HepG2 (cell line): ENCODE results near the gene SPATA25. TPM values are rescaled to one million over a fixed set of nuclear protein-coding genes. Genes with fewer than 3 reads are reported as not detected.

ENCODE experiments used
- HCFC1 ChIP-seq: fragments of 150-350 bp; IDR thresholded peaks from 2 replicates; pipeline ENCODE4 v1.6.1; 2014; ENCODE audit warnings: low read depth, low read length
- MED13 ChIP-seq: sonication (generic); formaldehyde crosslinking; IDR thresholded peaks from 2 replicates; pipeline ENCODE4 v1.5.0; 2020; ENCODE audit warnings: missing genetic modification reagents
- NCOA5 ChIP-seq: sonication (generic); formaldehyde crosslinking; IDR thresholded peaks from 2 replicates; pipeline ENCODE4 v1.4.0; 2020; ENCODE audit warnings: missing genetic modification reagents
- NFIB ChIP-seq: sonication (generic); formaldehyde crosslinking; IDR thresholded peaks from 2 replicates; pipeline ENCODE4 v1.9.0; 2021; ENCODE audit warnings: missing genetic modification reagents, mild to moderate bottlenecking, borderline replicate concordance
- ZBTB7A ChIP-seq: sonication (generic); formaldehyde crosslinking; IDR thresholded peaks from 2 replicates; pipeline ENCODE4 v1.8.0; 2022; ENCODE audit warnings: mild to moderate bottlenecking, missing genetic modification reagents
- ZC3H13 ChIP-seq: sonication (generic); formaldehyde crosslinking; IDR thresholded peaks from 2 replicates; pipeline ENCODE4 v1.8.1; 2023; ENCODE audit warnings: mild to moderate bottlenecking, missing genetic modification reagents, moderate library complexity
- ZNF234 ChIP-seq: sonication (generic); formaldehyde crosslinking; conservative IDR thresholded peaks from 2 replicates; pipeline ENCODE4 v1.5.1; 2020; ENCODE audit warnings: mild to moderate bottlenecking, missing genetic modification reagents
- ZNF256 ChIP-seq: sonication (generic); formaldehyde crosslinking; conservative IDR thresholded peaks from 2 replicates; pipeline ENCODE4 v1.4.0; 2020; ENCODE audit warnings: missing genetic modification reagents
- ZNF703 ChIP-seq: sonication (generic); formaldehyde crosslinking; IDR thresholded peaks from 2 replicates; pipeline ENCODE4 v1.5.1; 2020; ENCODE audit warnings: missing genetic modification reagents, mild to moderate bottlenecking, moderate library complexity, borderline replicate concordance
- ZNF775 ChIP-seq: sonication (generic); formaldehyde crosslinking; IDR thresholded peaks from 2 replicates; pipeline ENCODE4 v1.4.0; 2020; ENCODE audit warnings: missing genetic modification reagents, mild to moderate bottlenecking, moderate library complexity, borderline replicate concordance
- polyA plus RNA-seq, 8 experiments: library from polyadenylated mRNA; depleted of rRNA in 3 of 8; stranded (reverse) in 7 of 8; unstranded in 1 of 8; fragments of >200 nt; fragmentation: Illumina TruSeq in 4 of 8; extraction: Trizol in 4 of 8; gene quantifications; 2 replicates each; pipeline versions ENCODE4 v1.2.1 to v1.2.3, GENCODE V29; 2011 to 2016; ENCODE audit warnings: low read depth in 4 of 8, missing spikeins in 1 of 8, mixed read lengths in 1 of 8; ENCODE audit not compliant: insufficient read depth in 1 of 8
- total RNA-seq, 5 experiments: library from RNA; depleted of rRNA; stranded (reverse); fragments of >200 nt; fragmentation: Illumina TruSeq; extraction: Trizol; gene quantifications; 2 replicates each; pipeline ENCODE4 v1.2.3, GENCODE V29; 2016; ENCODE audit warnings: low read depth in 1 of 5
- TF ChIP-seq, protein P1 (sequence below): sonication (generic); formaldehyde crosslinking; IDR thresholded peaks from 2 replicates; pipeline ENCODE4 v1.4.0; 2020; ENCODE audit warnings: mild to moderate bottlenecking, missing genetic modification reagents
- TF ChIP-seq, protein P2 (sequence below): sonication (generic); formaldehyde crosslinking; IDR thresholded peaks from 2 replicates; pipeline ENCODE4 v1.4.0; 2020; ENCODE audit warnings: missing genetic modification reagents
- TF ChIP-seq, protein P3 (sequence below): sonication (generic); formaldehyde crosslinking; IDR thresholded peaks from 2 replicates; pipeline ENCODE4 v1.4.0; 2020; ENCODE audit warnings: mild to moderate bottlenecking, missing genetic modification reagents, borderline replicate concordance

Gene SPATA25
- total and polyA plus RNA-seq, 2 of the 13 experiments (the other 11 are each of a cell fraction or from before 2014, with no cell fraction given), result 4.8 to 7.6 TPM

DNA sequence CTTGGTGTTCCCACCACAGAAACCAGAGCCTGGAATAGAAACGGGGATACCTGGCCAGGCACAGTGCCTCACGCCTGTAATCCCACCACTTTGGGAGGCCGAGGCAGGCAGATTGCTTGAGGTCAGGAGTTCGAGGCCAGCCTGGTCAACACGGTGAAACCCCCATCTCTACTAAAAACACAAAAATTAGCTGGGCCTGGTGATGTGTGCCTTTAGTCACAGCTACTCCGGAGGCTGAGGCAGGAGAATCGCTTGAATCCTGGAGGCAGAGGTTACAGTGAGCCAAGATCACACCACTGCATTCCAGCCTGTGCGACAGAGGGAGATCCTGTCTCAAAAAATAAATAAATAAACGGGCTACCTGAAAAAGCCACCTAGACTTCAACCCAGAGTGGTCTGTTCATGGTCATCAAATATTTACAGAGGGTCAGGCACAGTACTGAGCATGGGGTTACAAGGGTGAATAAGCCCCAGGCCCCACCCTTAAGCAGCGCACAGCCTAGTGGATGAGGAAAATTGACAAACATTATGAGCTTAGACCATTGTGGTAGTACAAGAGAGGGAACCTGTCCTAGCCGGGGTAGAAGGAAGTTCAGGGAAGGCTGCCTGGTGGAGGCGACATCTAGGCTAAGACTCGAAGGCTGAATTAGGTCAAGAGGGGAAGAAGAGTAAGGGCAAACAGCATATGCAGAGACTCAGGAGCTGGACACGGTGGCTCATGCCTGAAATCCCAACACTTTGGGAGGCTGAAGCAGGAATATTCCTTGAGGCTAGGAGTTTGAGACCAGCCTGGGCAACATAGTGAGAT lies 39.9 kb upstream of the SPATA25 start (continued):
- TF ChIP-seq, protein P1, sequence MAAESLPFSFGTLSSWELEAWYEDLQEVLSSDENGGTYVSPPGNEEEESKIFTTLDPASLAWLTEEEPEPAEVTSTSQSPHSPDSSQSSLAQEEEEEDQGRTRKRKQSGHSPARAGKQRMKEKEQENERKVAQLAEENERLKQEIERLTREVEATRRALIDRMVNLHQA (CRISPR knock-in tag), result no peak; the same call in 1 of the 2 replicates
- TF ChIP-seq, protein P2, sequence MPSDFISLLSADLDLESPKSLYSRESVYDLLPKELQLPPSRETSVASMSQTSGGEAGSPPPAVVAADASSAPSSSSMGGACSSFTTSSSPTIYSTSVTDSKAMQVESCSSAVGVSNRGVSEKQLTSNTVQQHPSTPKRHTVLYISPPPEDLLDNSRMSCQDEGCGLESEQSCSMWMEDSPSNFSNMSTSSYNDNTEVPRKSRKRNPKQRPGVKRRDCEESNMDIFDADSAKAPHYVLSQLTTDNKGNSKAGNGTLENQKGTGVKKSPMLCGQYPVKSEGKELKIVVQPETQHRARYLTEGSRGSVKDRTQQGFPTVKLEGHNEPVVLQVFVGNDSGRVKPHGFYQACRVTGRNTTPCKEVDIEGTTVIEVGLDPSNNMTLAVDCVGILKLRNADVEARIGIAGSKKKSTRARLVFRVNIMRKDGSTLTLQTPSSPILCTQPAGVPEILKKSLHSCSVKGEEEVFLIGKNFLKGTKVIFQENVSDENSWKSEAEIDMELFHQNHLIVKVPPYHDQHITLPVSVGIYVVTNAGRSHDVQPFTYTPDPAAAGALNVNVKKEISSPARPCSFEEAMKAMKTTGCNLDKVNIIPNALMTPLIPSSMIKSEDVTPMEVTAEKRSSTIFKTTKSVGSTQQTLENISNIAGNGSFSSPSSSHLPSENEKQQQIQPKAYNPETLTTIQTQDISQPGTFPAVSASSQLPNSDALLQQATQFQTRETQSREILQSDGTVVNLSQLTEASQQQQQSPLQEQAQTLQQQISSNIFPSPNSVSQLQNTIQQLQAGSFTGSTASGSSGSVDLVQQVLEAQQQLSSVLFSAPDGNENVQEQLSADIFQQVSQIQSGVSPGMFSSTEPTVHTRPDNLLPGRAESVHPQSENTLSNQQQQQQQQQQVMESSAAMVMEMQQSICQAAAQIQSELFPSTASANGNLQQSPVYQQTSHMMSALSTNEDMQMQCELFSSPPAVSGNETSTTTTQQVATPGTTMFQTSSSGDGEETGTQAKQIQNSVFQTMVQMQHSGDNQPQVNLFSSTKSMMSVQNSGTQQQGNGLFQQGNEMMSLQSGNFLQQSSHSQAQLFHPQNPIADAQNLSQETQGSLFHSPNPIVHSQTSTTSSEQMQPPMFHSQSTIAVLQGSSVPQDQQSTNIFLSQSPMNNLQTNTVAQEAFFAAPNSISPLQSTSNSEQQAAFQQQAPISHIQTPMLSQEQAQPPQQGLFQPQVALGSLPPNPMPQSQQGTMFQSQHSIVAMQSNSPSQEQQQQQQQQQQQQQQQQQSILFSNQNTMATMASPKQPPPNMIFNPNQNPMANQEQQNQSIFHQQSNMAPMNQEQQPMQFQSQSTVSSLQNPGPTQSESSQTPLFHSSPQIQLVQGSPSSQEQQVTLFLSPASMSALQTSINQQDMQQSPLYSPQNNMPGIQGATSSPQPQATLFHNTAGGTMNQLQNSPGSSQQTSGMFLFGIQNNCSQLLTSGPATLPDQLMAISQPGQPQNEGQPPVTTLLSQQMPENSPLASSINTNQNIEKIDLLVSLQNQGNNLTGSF (CRISPR knock-in tag), result no peak; the same call in 1 of the 2 replicates
- TF ChIP-seq MED13 (CRISPR knock-in tag), result peak; percentile 9; the same call in 1 of the 2 replicates
- TF ChIP-seq ZNF256 (CRISPR knock-in tag), result no peak
- no peak for TF ChIP-seq ZNF775 (CRISPR knock-in tag)
- TF ChIP-seq ZNF234, result 0 out of 2 replicates have a peak, but pooled peaks have one; percentile 57
- no peak for TF ChIP-seq HCFC1
- TF ChIP-seq NCOA5 (CRISPR knock-in tag), result no peak
- TF ChIP-seq NFIB, result no peak
- TF ChIP-seq, protein P3, sequence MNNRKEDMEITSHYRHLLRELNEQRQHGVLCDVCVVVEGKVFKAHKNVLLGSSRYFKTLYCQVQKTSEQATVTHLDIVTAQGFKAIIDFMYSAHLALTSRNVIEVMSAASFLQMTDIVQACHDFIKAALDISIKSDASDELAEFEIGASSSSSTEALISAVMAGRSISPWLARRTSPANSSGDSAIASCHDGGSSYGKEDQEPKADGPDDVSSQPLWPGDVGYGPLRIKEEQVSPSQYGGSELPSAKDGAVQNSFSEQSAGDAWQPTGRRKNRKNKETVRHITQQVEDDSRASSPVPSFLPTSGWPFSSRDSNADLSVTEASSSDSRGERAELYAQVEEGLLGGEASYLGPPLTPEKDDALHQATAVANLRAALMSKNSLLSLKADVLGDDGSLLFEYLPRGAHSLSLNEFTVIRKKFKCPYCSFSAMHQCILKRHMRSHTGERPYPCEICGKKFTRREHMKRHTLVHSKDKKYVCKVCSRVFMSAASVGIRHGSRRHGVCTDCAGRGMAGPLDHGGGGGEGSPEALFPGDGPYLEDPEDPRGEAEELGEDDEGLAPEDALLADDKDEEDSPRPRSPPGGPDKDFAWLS (CRISPR knock-in tag), result peak; percentile 25; the same call in 1 of the 2 replicates
- peak; percentile 89 for TF ChIP-seq ZBTB7A (CRISPR knock-in tag)
- peak; percentile 57; the same call in 1 of the 2 replicates for TF ChIP-seq ZNF703 (CRISPR knock-in tag)
- peak; percentile 62; the same call in 1 of the 2 replicates for TF ChIP-seq ZC3H13
